AG09309 (cell line): ENCODE data around the gene WDR83.

Source experiments
- DNase-seq: peaks from one replicate; pipeline ENCODE4 v3.0.0-alpha.2; 2010; ENCODE audit warnings: low read depth
- H3K4me3 ChIP-seq: 2 replicates; pipeline ENCODE4 v1.5.1; 2011; ENCODE audit warnings: mild to moderate bottlenecking, low read depth, low read length, moderate library complexity; ENCODE audit not compliant: control insufficient read depth
- TF ChIP-seq, protein P1 (sequence below): IDR thresholded peaks from 2 replicates; pipeline ENCODE4 v1.5.1; 2011; ENCODE audit warnings: mild to moderate bottlenecking, low read depth, low read length, inconsistent platforms; ENCODE audit not compliant: insufficient read depth, control insufficient read depth; ENCODE audit errors: missing control alignments

The WDR83 gene

DNA sequence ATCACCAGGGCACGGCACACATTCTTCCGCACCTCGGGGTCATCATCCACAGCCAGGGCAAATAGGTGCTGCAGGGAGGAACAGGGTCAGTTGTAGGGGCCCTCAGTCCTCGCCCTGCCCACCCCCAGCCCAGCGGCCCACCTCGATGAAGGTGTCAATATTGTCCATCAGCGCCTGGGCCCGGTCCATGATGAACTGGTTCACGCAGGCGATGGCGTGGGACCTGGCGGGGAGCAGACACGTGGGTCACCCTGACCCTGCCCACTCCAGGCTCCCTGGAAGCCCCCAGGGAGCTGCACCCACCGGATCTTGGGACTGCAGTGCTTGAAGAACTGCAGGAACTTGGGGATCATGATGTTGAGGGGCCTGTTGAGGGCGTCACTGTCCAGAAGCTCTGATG, 48.5 kb downstream of the WDR83 start:
- DNase-seq: no peak
- no peak overlapping the region for H3K4me3 ChIP-seq
- TF ChIP-seq, protein P1, sequence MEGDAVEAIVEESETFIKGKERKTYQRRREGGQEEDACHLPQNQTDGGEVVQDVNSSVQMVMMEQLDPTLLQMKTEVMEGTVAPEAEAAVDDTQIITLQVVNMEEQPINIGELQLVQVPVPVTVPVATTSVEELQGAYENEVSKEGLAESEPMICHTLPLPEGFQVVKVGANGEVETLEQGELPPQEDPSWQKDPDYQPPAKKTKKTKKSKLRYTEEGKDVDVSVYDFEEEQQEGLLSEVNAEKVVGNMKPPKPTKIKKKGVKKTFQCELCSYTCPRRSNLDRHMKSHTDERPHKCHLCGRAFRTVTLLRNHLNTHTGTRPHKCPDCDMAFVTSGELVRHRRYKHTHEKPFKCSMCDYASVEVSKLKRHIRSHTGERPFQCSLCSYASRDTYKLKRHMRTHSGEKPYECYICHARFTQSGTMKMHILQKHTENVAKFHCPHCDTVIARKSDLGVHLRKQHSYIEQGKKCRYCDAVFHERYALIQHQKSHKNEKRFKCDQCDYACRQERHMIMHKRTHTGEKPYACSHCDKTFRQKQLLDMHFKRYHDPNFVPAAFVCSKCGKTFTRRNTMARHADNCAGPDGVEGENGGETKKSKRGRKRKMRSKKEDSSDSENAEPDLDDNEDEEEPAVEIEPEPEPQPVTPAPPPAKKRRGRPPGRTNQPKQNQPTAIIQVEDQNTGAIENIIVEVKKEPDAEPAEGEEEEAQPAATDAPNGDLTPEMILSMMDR: no peak

DNA sequence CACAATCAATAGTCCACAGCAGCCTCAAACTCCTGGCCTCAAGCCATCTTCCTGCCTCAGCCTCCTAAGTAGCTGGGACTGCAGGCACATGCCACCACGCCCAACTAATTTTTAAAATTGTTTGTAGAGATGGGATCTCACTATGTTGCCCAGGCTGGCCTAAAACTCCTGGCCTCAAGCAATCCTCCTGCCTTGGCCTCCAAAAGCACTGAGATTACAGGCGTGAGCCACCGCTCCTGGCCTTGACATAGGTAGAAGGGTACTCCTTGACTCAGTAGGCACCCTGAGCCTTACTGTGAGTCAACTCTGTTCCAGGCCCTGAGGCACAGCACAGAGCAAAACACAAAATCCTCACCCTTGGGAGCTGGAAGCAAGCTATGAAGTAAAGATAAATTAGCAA, 49.3 kb downstream of the WDR83 start:
- DNase-seq: no peak
- H3K4me3 ChIP-seq: no peak overlapping the region
- TF ChIP-seq, protein P1: no peak

- TF ChIP-seq, protein P1: no peak
- peak overlapping the region; percentile 77 for H3K4me3 ChIP-seq
- no peak for DNase-seq
Measured at GRCh38 chr19:12720296-12720695, 53.7 kb downstream of the WDR83 start.

DNA sequence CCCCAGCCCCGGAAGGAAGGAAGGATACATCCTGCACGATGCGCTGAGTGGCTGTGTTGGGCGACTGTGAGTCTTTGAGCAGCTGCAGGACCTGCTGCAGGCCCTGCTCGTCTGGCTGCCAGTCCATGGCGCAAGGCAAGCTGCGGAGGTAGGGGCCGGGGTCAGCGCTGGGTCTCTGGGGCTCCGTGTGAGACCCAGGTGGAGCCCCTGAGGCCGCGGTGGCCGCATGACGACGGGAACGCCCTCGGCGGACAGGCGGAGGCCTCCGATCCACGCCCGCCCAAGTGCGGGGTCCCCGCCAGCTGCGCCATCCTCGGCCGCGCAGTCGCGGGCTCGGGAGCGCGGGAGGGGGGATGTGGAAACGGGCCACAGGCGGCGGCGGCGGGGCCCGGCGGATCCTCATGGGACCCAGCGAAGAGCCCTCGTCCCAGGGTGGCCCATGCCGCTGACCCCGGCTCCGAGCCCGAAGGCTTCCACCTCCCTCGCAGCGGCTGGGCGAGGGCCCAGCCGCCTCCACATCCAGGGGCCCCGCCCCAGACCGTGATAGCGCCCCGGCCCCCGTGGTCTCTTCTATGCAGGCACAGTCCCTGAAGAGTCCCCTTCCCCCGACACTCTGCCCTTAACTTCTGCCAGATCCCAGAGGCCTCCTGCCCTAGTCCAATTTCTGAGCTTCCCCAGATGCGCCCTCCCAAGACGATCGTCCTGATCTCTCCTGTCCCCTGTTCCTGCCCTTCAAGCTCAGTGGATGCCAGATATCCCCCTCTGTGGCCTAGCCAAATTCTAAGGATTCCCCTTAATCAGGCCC, 54.4 kb downstream of the WDR83 start:
- DNase-seq: no peak
- TF ChIP-seq, protein P1: no peak
- H3K4me3 ChIP-seq: peak overlapping the region; percentile 77

DNA sequence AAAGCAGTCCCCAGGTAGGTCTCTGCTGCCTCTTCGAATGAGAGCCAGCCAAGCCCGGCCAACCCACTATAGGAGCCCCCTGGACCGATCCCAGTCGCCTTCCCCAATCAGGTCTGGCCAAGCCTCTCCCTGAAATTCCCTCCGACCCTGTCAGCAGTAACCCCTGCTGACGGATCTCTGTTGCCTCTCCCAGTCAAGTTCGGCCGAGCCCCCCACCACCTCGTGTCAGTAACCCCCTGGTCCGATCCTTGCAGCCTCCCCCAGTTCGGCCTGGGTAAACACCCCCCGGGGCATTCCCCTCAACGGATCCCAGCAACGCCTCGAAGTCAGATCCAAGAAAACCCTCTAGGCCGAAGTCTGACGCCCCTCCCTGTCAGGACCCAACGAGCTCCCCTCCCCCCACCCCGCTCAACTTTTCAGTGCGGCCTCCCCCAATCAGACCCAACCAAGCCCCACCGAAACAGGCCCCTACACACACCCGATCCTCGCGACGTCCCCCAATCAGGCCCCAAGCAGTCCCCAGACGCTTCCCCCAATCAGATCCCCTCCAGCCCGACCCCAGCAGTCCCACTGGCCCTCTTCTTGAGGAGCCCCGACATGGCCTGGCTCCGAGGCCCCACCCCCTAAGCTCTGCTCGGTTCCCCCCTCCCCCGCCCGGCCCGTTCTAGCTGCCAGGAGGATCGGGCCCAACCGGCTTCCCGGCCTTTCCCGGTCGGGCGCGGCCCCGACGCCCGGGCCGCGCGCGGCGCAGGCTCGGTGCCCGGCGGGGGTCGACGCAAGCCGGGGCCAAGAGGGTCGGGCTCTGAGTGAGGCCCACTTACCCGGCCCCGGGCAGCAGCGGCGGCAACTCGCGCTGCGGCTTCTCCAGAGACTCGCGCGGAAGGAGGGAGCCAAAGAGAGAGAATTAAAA, 55.3 kb downstream of the WDR83 start:
- DNase-seq: no peak
- TF ChIP-seq, protein P1: no peak

GRCh38 chr19:12722566-12723380, 56.2 kb downstream of the WDR83 start:
- peak; percentile 98 for DNase-seq
- TF ChIP-seq, protein P1: no peak
- H3K4me3 ChIP-seq: peak overlapping the region; percentile 77

More for the DNA sequence above, 55.3 kb downstream of the WDR83 start:
- peak overlapping the region; percentile 77 for H3K4me3 ChIP-seq
